B cell (primary cell): ENCODE measurements around the gene IER3. TPM values are rescaled to one million over a fixed set of nuclear protein-coding genes. Genes with fewer than 3 reads are reported as not detected.

ENCODE experiments used
- ATAC-seq: fragments of 200-7000 bp; cut with Tn5 transposase; one replicate; pipeline ENCODE4 v1.10.0; 2021; ENCODE audit warnings: low read depth, mild to moderate bottlenecking, moderate number of reproducible peaks, moderate library complexity
- CTCF ChIA-PET: fragments of 350-600 bp; sonication (Branson Sonifier 250); formaldehyde crosslinking; loops from one replicate; lab custom pipeline; 2021; ENCODE audit warnings: antibody characterized with exemption, inconsistent platforms; lab: Charles Lee
- POLR2A ChIA-PET: fragments of 350-600 bp; sonication (Branson Sonifier 250); formaldehyde crosslinking; loops from one replicate; lab custom pipeline; 2021; ENCODE audit warnings: antibody characterized with exemption; lab: Charles Lee
- DNase-seq: peaks from one replicate; pipeline ENCODE4 v3.0.0; 2013
- H2AFZ ChIP-seq: 2 replicates; pipeline ENCODE4 v1.6.1; 2012; ENCODE audit warnings: mild to moderate bottlenecking, low read depth, low read length; ENCODE audit not compliant: insufficient read depth, poor library complexity, severe bottlenecking
- H3K27ac ChIP-seq, 2 donors: 1 replicate in 1 of 2; 2 replicates in 1 of 2; pipeline ENCODE4 v1.5.1; 2012 to 2013; ENCODE audit warnings: low read length in 2 of 2, mild to moderate bottlenecking in 2 of 2, moderate library complexity in 1 of 2
- H3K27me3 ChIP-seq, 4 experiments: fragments of 200-600 bp in 1 of 4; sonication (generic) in 1 of 4; replicated peaks in 1 of 4; 1 replicate in 2 of 4; 2 replicates in 2 of 4; pipeline versions ENCODE4 v1.6.1 to v1.7.0; 2013 to 2016; ENCODE audit warnings: low read length in 3 of 4, mild to moderate bottlenecking in 2 of 4, mixed read lengths in 1 of 4, moderate library complexity in 1 of 4; ENCODE audit not compliant: insufficient read depth in 4 of 4, control insufficient read depth in 3 of 4; ENCODE audit errors: control extremely low read depth in 1 of 4
- H3K36me3 ChIP-seq, 2 experiments: replicated peaks in 1 of 2; 1 replicate in 1 of 2; 2 replicates in 1 of 2; pipeline versions ENCODE4 v1.6.1 to v1.7.1; 2013; ENCODE audit warnings: low read length in 1 of 2; ENCODE audit not compliant: insufficient read depth in 2 of 2, control insufficient read depth in 1 of 2; ENCODE audit errors: control extremely low read depth in 1 of 2, extremely low read depth in 1 of 2
- H3K4me1 ChIP-seq, 2 donors: fragments of 200-600 bp in 1 of 2; sonication (generic) in 1 of 2; 1 replicate in 1 of 2; 2 replicates in 1 of 2; pipeline versions ENCODE4 v1.5.1 to v1.6.1; 2013 to 2017; ENCODE audit warnings: low read length in 2 of 2; ENCODE audit not compliant: control insufficient read depth in 2 of 2, insufficient read depth in 2 of 2
- H3K4me2 ChIP-seq: replicated peaks from 2 replicates; pipeline ENCODE3; 2012; ENCODE audit warnings: mild to moderate bottlenecking, low read depth, low read length; ENCODE audit not compliant: poor library complexity, severe bottlenecking
- H3K4me3 ChIP-seq, 5 experiments: fragments of 200-600 bp in 1 of 5; sonication (generic) in 1 of 5; 1 replicate in 3 of 5; 2 replicates in 2 of 5; pipeline versions ENCODE4 v1.5.1 to v1.7.0; 2011 to 2016; ENCODE audit warnings: low read length in 4 of 5, mild to moderate bottlenecking in 4 of 5, low read depth in 2 of 5, control low read depth in 1 of 5, moderate library complexity in 1 of 5; ENCODE audit not compliant: insufficient read depth in 1 of 5; ENCODE audit errors: control extremely low read depth in 1 of 5, extremely low read depth in 1 of 5
- H3K79me2 ChIP-seq: fragments of 200-600 bp; sonication (generic); one replicate; pipeline ENCODE4 v1.6.0; 2016; ENCODE audit warnings: low read length; ENCODE audit not compliant: control insufficient read depth, insufficient read depth
- H3K9ac ChIP-seq: fragments of 200-600 bp; sonication (generic); 2 replicates; pipeline ENCODE4 v1.6.1; 2017; ENCODE audit warnings: mild to moderate bottlenecking, low read length, moderate library complexity
- H3K9me3 ChIP-seq, 3 donors: one replicate each; pipeline versions ENCODE4 v1.6.1 to v1.7.1; 2013; ENCODE audit warnings: low read length in 2 of 3; ENCODE audit not compliant: control insufficient read depth in 2 of 3, insufficient read depth in 1 of 3; ENCODE audit errors: control extremely low read depth in 1 of 3
- H4K20me1 ChIP-seq: 2 replicates; pipeline ENCODE4 v1.6.0; 2012; ENCODE audit warnings: mild to moderate bottlenecking, low read length; ENCODE audit not compliant: insufficient read depth, control insufficient read depth, poor library complexity, severe bottlenecking
- H3K27ac Mint-ChIP-seq: one replicate; pipeline ENCODE4 v1.8.0; 2021; ENCODE audit warnings: mixed read lengths
- H3K27me3 Mint-ChIP-seq: one replicate; pipeline ENCODE4 v1.8.0; 2021; ENCODE audit warnings: mixed read lengths
- H3K4me1 Mint-ChIP-seq: one replicate; pipeline ENCODE4 v1.8.0; 2021; ENCODE audit warnings: mixed read lengths
- H3K4me3 Mint-ChIP-seq: one replicate; pipeline ENCODE4 v1.8.0; 2021; ENCODE audit warnings: mixed read lengths
- H3K9me3 Mint-ChIP-seq: one replicate; pipeline ENCODE4 v1.8.0; 2022; ENCODE audit warnings: mixed read lengths; ENCODE audit not compliant: insufficient read depth
- CTCF ChIP-seq: fragments of 200-600 bp; IDR thresholded peaks from one replicate; pipeline ENCODE4 v1.8.0; 2022; ENCODE audit warnings: antibody characterized with exemption, mild to moderate bottlenecking
- EZH2 ChIP-seq: IDR thresholded peaks from 2 replicates; pipeline ENCODE4 v1.6.1; 2012; ENCODE audit warnings: borderline replicate concordance, low read depth, mild to moderate bottlenecking, moderate library complexity, low read length; ENCODE audit not compliant: insufficient read depth, poor library complexity, severe bottlenecking
- WGBS: methylation state at CpG from one replicate; pipeline ENCODE4 v1.1.5; 2013; ENCODE audit warnings: missing lambda C conversion rate; ENCODE audit not compliant: insufficient coverage; 5-methylcytosine and 5-hydroxymethylcytosine counted together
- intact Hi-C: fragments of 100-400 bp; cut with micrococcal nuclease; formaldehyde crosslinking; loops from one replicate; pipeline ENCODE4 v1.10.0; 2022
- polyA plus RNA-seq: library from polyadenylated mRNA; depleted of rRNA; stranded (reverse); fragments of >200 nt; gene quantifications from 2 replicates; pipeline ENCODE4 v1.2.3, GENCODE V29; 2012
- total RNA-seq, 2 donors: library from RNA; stranded (reverse); fragments of 120-200 nt in 1 of 2; gene quantifications; 1 replicate in 1 of 2; 2 replicates in 1 of 2; pipeline versions ENCODE4 v1.2.3 to v1.2.4, GENCODE V29; 2013 to 2022

The IER3 gene
- total and polyA plus RNA-seq, 2 donors (not counting 1 experiment from before 2014, with no cell fraction given) = 3.7 to 4.2 TPM

GRCh38 chr6:30727920-30728553, 16.3 kb downstream of the IER3 start:
- no peak for TF ChIP-seq EZH2
- no peak for TF ChIP-seq CTCF
- Histone ChIP-seq H3K9me3 (no peaks in the 10 kb centered on the region), H3K4me2 (no peak overlapping the region), H4K20me1 (peaks cover 35% of the 10 kb centered on the region), H3K9ac (no peak overlapping the region), H2AFZ (no peak overlapping the region), H3K4me3 (no peak overlapping the region), H3K36me3 (peaks cover 3 to 55% of the 10 kb centered on the region in 2 experiments), H3K27me3 (no peaks in the 10 kb centered on the region), H3K79me2 (peaks cover 89% of the 10 kb centered on the region), H3K4me1 (peaks cover 15 to 18% of the 10 kb centered on the region in 2 donors), H3K27ac (peak overlapping the region in 1 of 2 donors; percentile 37)
- Mint-ChIP-seq H3K4me3 (no peak overlapping the region), H3K4me1 (peaks cover 36% of the 10 kb centered on the region), H3K27me3 (no peaks in the 10 kb centered on the region), H3K27ac (peak overlapping the region; percentile 50), H3K9me3 (no peaks in the 10 kb centered on the region)
- ATAC-seq (no peak), DNase-seq (no peak)
- ChIA-PET POLR2A (interaction anchor here (0.6 to 1.2 kb wide), 3 partner anchors 47 to 193 kb away, joined by 3 to 10 read pairs (median 5); no protein-coding TSS in a partner anchor), CTCF (interaction anchor here (0.6 to 22.5 kb wide), 9 partner anchors 14 to 1020 kb away, joined by 3 to 963 read pairs (median 6); partner anchors contain the start of genes DHX16 and FLOT1)
- 51% methylated on average over 4 of the region's 7 CpGs for WGBS
- intact Hi-C loops = no loop called here
